HepG2 (cell line): ENCODE measurements around the gene PRRC2A. TPM values are rescaled to one million over a fixed set of nuclear protein-coding genes. Genes with fewer than 3 reads are reported as not detected.

Experiments used
- ATAC-seq: fragments of 200-7000 bp; cut with Tn5 transposase; 3 replicates; pipeline ENCODE4 v1.9.1; 2020; ENCODE audit warnings: mild to moderate bottlenecking, moderate library complexity
- BruUV-seq: library from RNA; stranded (reverse); fragments of 400-500 nt; replicated peaks from 2 replicates; lab custom pipeline; 2021; lab: Mats Ljungman, UMichigan
- CTCF ChIA-PET: fragments of 300-600 bp; formaldehyde crosslinking; extraction: SDS; loops from one replicate; lab custom pipeline; 2021; ENCODE audit warnings: low total read pairs, inconsistent platforms, low intra/inter-chr PET ratio; lab: Yijun Ruan, JAX
- POLR2A ChIA-PET: fragments of 350-600 bp; sonication (Branson Sonifier 250); formaldehyde crosslinking; loops from one replicate; lab custom pipeline; 2020; ENCODE audit warnings: antibody characterized with exemption, inconsistent platforms; lab: Yijun Ruan, JAX
- DNase-seq: peaks from one replicate; pipeline ENCODE4 v3.0.0-alpha.2; 2015; ENCODE audit warnings: low spot score
- FAIRE-seq: peaks from 3 replicates; lab custom pipeline; 2011; peaks lifted over from hg19 to GRCh38; lab: Jason Lieb, UNC
- H2AFZ ChIP-seq: one replicate; pipeline ENCODE4 v1.6.1; 2011; ENCODE audit warnings: low read length, inconsistent platforms
- H3K27ac ChIP-seq: fragments of 300-600 bp; 3 replicates; pipeline ENCODE4 v1.8.0; 2011; ENCODE audit warnings: mixed run types, mild to moderate bottlenecking, mixed read lengths, low read length, inconsistent platforms; ENCODE audit not compliant: insufficient read depth; ENCODE audit errors: extremely low read length
- H3K27me3 ChIP-seq, 2 experiments: fragments of 200-600 bp in 1 of 2; 2 replicates in 1 of 2; 3 replicates in 1 of 2; pipeline versions ENCODE4 v1.6.0 to v1.8.0; 2011; ENCODE audit warnings: low read length in 2 of 2, mild to moderate bottlenecking in 2 of 2, moderate library complexity in 2 of 2, inconsistent platforms in 1 of 2; ENCODE audit not compliant: insufficient read depth in 2 of 2, control insufficient read depth in 1 of 2
- H3K36me3 ChIP-seq, 2 experiments: fragments of 200-600 bp in 1 of 2; replicated peaks in 1 of 2; 2 replicates in 1 of 2; 3 replicates in 1 of 2; pipeline versions ENCODE4 v1.5.1 to v1.8.0; 2011; ENCODE audit warnings: low read length in 2 of 2, inconsistent platforms in 1 of 2; ENCODE audit not compliant: insufficient read depth in 2 of 2, control insufficient read depth in 1 of 2
- H3K4me1 ChIP-seq: 2 replicates; pipeline ENCODE4 v1.5.1; 2012; ENCODE audit warnings: low read length, inconsistent platforms; ENCODE audit not compliant: insufficient read depth
- H3K4me2 ChIP-seq: 2 replicates; pipeline ENCODE4 v1.6.0; 2011; ENCODE audit warnings: low read depth, low read length, inconsistent platforms
- H3K4me3 ChIP-seq, 3 experiments: fragments of 200-600 bp in 1 of 3; sonication (generic), shearing (Covaris generic) in 1 of 3; replicated peaks in 1 of 3; 2 replicates each; pipeline ENCODE4 v1.5.1; 2011 to 2016; ENCODE audit warnings: low read length in 3 of 3, inconsistent platforms in 2 of 3, low read depth in 2 of 3, mild to moderate bottlenecking in 2 of 3, control low read depth in 1 of 3, mixed read lengths in 1 of 3; ENCODE audit not compliant: insufficient read depth in 1 of 3
- H3K79me2 ChIP-seq: one replicate; pipeline ENCODE4 v1.6.1; 2011; ENCODE audit warnings: low read length, inconsistent platforms; ENCODE audit not compliant: insufficient read depth
- H3K9ac ChIP-seq: 2 replicates; pipeline ENCODE4 v1.6.0; 2011; ENCODE audit warnings: mild to moderate bottlenecking, low read depth, low read length, inconsistent platforms; ENCODE audit not compliant: insufficient read depth
- H3K9me3 ChIP-seq: 2 replicates; pipeline ENCODE4 v1.5.1; 2012; ENCODE audit warnings: mild to moderate bottlenecking, low read length
- H4K20me1 ChIP-seq: 2 replicates; pipeline ENCODE4 v1.6.0; 2011; ENCODE audit warnings: inconsistent platforms, mild to moderate bottlenecking, low read length, moderate library complexity; ENCODE audit not compliant: insufficient read depth
- DRAP1 ChIP-seq: IDR thresholded peaks from 2 replicates; pipeline ENCODE4 v1.6.1; 2016; ENCODE audit warnings: missing genetic modification reagents, missing compliant biosample characterization
- FOXO4 ChIP-seq: sonication (generic); formaldehyde crosslinking; conservative IDR thresholded peaks from 2 replicates; pipeline ENCODE4 v1.8.1; 2023; ENCODE audit warnings: missing genetic modification reagents
- GMEB1 ChIP-seq: sonication (generic); formaldehyde crosslinking; IDR thresholded peaks from 2 replicates; pipeline ENCODE4 v1.5.1; 2020; ENCODE audit warnings: missing genetic modification reagents, mild to moderate bottlenecking, borderline replicate concordance
- GPN1 ChIP-seq: sonication (generic); formaldehyde crosslinking; IDR thresholded peaks from 2 replicates; pipeline ENCODE4 v1.5.1; 2020; ENCODE audit warnings: missing genetic modification reagents, borderline replicate concordance
- HHEX ChIP-seq: IDR thresholded peaks from 2 replicates; pipeline ENCODE4 v1.6.1; 2016; ENCODE audit warnings: control low read depth
- KDM5A ChIP-seq: fragments of 200-600 bp; sonication (generic); IDR thresholded peaks from 2 replicates; pipeline ENCODE4 v1.7.0; 2018; ENCODE audit warnings: antibody characterized with exemption, mild to moderate bottlenecking, low read length, borderline replicate concordance
- KDM5B ChIP-seq: sonication (generic); formaldehyde crosslinking; IDR thresholded peaks from 2 replicates; pipeline ENCODE4 v1.4.0; 2020; ENCODE audit warnings: missing genetic modification reagents, mild to moderate bottlenecking, borderline replicate concordance
- NFKB2 ChIP-seq: sonication (generic); formaldehyde crosslinking; IDR thresholded peaks from 2 replicates; pipeline ENCODE4 v1.4.0; 2020; ENCODE audit warnings: missing genetic modification reagents, borderline replicate concordance
- RNF2 ChIP-seq: fragments of 450-650 bp; conservative IDR thresholded peaks from 2 replicates; pipeline ENCODE4 v1.6.1; 2016; ENCODE audit warnings: low read depth
- SIN3A ChIP-seq: IDR thresholded peaks from 2 replicates; pipeline ENCODE4 v1.6.1; 2011; ENCODE audit warnings: low read depth, mild to moderate bottlenecking, control low read depth, low read length, borderline replicate concordance
- ZBTB2 ChIP-seq: sonication (generic); formaldehyde crosslinking; IDR thresholded peaks from 2 replicates; pipeline ENCODE4 v1.8.0; 2022; ENCODE audit warnings: low read depth, missing genetic modification reagents
- ZGPAT ChIP-seq: IDR thresholded peaks from 2 replicates; pipeline ENCODE4 v1.6.1; 2016; ENCODE audit warnings: mild to moderate bottlenecking
- ZNF230 ChIP-seq: sonication (generic); formaldehyde crosslinking; IDR thresholded peaks from 2 replicates; pipeline ENCODE4 v1.4.0; 2020; ENCODE audit warnings: mild to moderate bottlenecking, missing genetic modification reagents
- ZNF263 ChIP-seq: sonication (generic); formaldehyde crosslinking; IDR thresholded peaks from 2 replicates; pipeline ENCODE4 v1.4.0; 2020; ENCODE audit warnings: missing genetic modification reagents
- ZNF607 ChIP-seq: sonication (generic); formaldehyde crosslinking; IDR thresholded peaks from 2 replicates; pipeline ENCODE4 v1.5.1; 2020; ENCODE audit warnings: missing genetic modification reagents, mild to moderate bottlenecking, borderline replicate concordance
- ZNF713 ChIP-seq: sonication (generic); formaldehyde crosslinking; IDR thresholded peaks from 2 replicates; pipeline ENCODE4 v1.4.0; 2020; ENCODE audit warnings: mild to moderate bottlenecking, missing genetic modification reagents
- ZNF816 ChIP-seq: sonication (generic); formaldehyde crosslinking; IDR thresholded peaks from 2 replicates; pipeline ENCODE4 v1.8.0; 2022; ENCODE audit warnings: missing genetic modification reagents, mild to moderate bottlenecking, borderline replicate concordance
- WGBS: methylation state at CpG from one replicate; pipeline ENCODE4 v1.1.6; 2017; ENCODE audit warnings: low lambda C conversion rate; 5-methylcytosine and 5-hydroxymethylcytosine counted together
- in situ Hi-C: cut with HindIII; loops from 2 replicates; pipeline ENCODE4 v1.10.0; 2017; ENCODE audit warnings: low pct_unique_long_range_greater_than_20kb; ENCODE audit not compliant: extremely low pct_ligation_motif_present
- intact Hi-C: fragments of 100-400 bp; cut with micrococcal nuclease; formaldehyde crosslinking; loops from one replicate; pipeline ENCODE4 v1.10.0; 2022; ENCODE audit not compliant: unreplicated experiment
- polyA plus RNA-seq, 8 experiments: library from polyadenylated mRNA; depleted of rRNA in 3 of 8; stranded (reverse) in 7 of 8; unstranded in 1 of 8; fragments of >200 nt; fragmentation: Illumina TruSeq in 4 of 8; extraction: Trizol in 4 of 8; gene quantifications; 2 replicates each; pipeline versions ENCODE4 v1.2.1 to v1.2.3, GENCODE V29; 2011 to 2016; ENCODE audit warnings: low read depth in 4 of 8, missing spikeins in 1 of 8, mixed read lengths in 1 of 8; ENCODE audit not compliant: insufficient read depth in 1 of 8
- total RNA-seq, 5 experiments: library from RNA; depleted of rRNA; stranded (reverse); fragments of >200 nt; fragmentation: Illumina TruSeq; extraction: Trizol; gene quantifications; 2 replicates each; pipeline ENCODE4 v1.2.3, GENCODE V29; 2016; ENCODE audit warnings: low read depth in 1 of 5

PRRC2A gene
- total and polyA plus RNA-seq, 2 of the 13 experiments (the other 11 are each of a cell fraction or from before 2014, with no cell fraction given), result 38.9 to 47.4 TPM

- Histone ChIP-seq H4K20me1 (peaks cover 19% of the 10 kb centered on the region; the same call in 1 of the 2 replicates), H3K79me2 (peaks cover 70% of the 10 kb centered on the region), H3K9ac (peak overlapping the region; percentile 72), H3K9me3 (no peaks in the 10 kb centered on the region), H3K36me3 (peaks cover 10 to 20% of the 10 kb centered on the region in 2 experiments), H3K27ac (peak overlapping the region; percentile 73), H3K4me3 (peak overlapping the region; percentile 56 to 78 (median 68)), H2AFZ (no peak overlapping the region), H3K4me2 (peak overlapping the region; percentile 100), H3K4me1 (peaks cover 96% of the 10 kb centered on the region), H3K27me3 (no peaks in the 10 kb centered on the region; a peak in 2 of 5 replicates)
- WGBS, result 56% methylated on average over 9 of the region's 13 CpGs
- DNase-seq (no peak), ATAC-seq (peak; percentile 3), FAIRE-seq (no peak)
- POLR2A ChIA-PET, result interaction anchor here (0.9 to 7.4 kb wide), 8 partner anchors 11 to 176 kb away, joined by 3 to 57 read pairs (median 8); partner anchors contain the start of genes CLIC1, LSM2, LY6G5B and MSH5
- in situ Hi-C loops, result no loop called here
- CTCF ChIA-PET, result no interaction called here
- BruUV-seq, result no TSS peak
- intact Hi-C loops, result loop anchor here (10.0 kb wide), 1 partner anchor 114 kb away; the partner anchor contains the start of genes ATP6V1G2, DDX39B and NFKBIL1
- TF ChIP-seq ZNF263 (CRISPR knock-in tag) (no peak), GPN1 (CRISPR knock-in tag) (no peak), RNF2 (no peak), ZNF816 (CRISPR knock-in tag) (no peak), SIN3A (no peak), FOXO4 (no peak), ZNF713 (0 out of 2 replicates have a peak, but pooled peaks have one; percentile 46), KDM5B (peak; percentile 67), ZNF230 (CRISPR knock-in tag) (no peak), DRAP1 (CRISPR knock-in tag) (no peak; the same call in 1 of the 2 replicates), ZNF607 (no peak), ZGPAT (CRISPR knock-in tag) (no peak), KDM5A (no peak), GMEB1 (CRISPR knock-in tag) (no peak), ZBTB2 (CRISPR knock-in tag) (no peak), NFKB2 (CRISPR knock-in tag) (no peak), HHEX (CRISPR knock-in tag) (0 out of 2 replicates have a peak, but pooled peaks have one; percentile 9)
Observed at GRCh38 chr6:31658983-31659648, 38.6 kb downstream of the PRRC2A start.
